ENCODE data around the gene ANO6.
"Not testable (repeated sequence)": the region's sequence is repeated elsewhere in the genome, so short reads cannot be mapped to it uniquely, and the experiment has no call there.

The ANO6 gene

GRCh38 chr12:45353944-45354343, 138.0 kb downstream of the ANO6 start:
- DNase-seq: no peak

DNA sequence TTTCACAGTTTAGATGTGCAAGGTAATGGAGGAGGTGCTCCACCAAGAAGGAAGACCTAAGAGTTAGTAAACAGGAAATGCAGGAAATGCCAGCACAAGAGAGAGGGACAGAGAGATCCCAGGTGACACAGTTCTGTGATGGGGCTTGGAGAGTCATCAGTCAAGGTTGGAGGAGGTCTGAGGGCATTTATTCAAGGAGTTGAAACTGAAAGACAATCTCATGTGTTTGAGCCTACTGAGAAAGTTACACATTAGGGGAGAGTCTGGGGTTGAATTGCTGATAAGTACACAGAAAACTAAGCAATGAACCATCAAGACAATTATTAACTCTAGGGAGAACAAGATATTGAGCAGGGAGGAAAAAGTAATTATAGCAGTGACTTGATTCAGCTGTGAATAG, 138.5 kb downstream of the ANO6 start:
- DNase-seq: no peak

DNA sequence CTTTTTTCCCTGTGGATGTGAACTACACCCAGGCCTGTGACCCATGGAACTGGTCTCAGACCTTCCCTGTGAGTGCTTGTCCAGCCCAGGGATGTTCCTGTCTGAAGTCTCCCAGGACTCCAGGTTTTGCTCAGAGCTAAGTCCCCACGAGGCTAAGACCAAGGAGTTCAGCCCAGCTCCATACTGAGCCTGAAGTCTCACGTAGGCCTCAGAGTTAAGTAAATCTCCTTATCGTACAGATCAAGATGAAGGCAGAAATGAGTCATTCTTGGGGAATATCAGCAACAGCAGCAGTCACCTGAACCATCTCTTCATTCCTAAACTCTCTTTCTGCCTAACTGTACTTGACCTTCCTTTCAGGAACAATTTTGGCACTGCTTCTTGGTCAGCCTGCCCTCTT, 139.8 kb downstream of the ANO6 start:
- no peak for DNase-seq

- no peak for DNase-seq
These were observed 141.1 kb downstream of the ANO6 start for GRCh38 chr12:45356822-45357538.

- DNase-seq: no peak
These were observed 141.9 kb downstream of the ANO6 start for GRCh38 chr12:45357539-45358417.

- DNase-seq: no peak
These were observed 146.4 kb downstream of the ANO6 start for GRCh38 chr12:45362291-45362690.

DNA sequence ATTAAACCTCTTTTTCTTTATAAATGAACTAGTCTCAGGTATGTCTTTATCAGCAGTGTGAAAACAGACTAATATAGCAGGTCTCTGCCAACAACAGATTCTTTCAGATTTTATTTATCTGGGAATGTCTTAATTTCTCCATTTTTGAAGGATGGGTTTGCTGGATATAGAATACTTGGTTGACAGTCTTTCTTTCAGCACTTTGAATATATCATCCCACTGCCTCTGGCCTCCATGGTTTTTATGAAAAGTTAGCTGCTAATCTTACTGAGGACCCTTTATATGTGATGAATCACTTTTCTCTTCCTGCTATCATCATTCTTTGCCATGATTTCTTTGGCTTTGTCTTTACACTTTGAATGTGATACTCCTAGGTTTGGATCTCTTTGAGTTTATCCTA, 148.0 kb downstream of the ANO6 start:
- no peak for DNase-seq

- no peak for DNase-seq
These were observed 153.1 kb downstream of the ANO6 start for GRCh38 chr12:45368841-45369489.

GRCh38 chr12:45377815-45378214, 161.9 kb downstream of the ANO6 start:
- DNase-seq: no peak

GRCh38 chr12:45379261-45379660, 163.4 kb downstream of the ANO6 start:
- no peak for DNase-seq

DNA sequence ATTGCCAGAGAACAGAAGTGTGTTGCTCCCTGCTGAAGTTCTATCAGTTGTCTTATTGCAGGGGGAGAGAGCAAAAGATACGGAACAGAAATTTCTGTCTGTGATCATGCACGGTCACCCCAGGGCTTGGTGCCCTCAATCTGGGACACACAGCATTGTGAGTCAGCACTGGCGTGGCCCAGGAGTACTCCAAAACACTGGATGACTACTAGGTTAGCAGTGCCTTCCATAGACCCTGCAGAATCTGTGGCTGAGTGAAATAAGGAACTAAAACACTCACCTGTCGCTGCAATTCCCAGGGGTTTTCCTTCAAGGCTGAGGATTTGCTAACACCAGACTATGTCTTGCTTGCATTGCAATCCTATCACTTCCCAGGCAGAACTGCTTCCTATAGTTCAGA, 165.5 kb downstream of the ANO6 start:
- DNase-seq: no peak

DNA sequence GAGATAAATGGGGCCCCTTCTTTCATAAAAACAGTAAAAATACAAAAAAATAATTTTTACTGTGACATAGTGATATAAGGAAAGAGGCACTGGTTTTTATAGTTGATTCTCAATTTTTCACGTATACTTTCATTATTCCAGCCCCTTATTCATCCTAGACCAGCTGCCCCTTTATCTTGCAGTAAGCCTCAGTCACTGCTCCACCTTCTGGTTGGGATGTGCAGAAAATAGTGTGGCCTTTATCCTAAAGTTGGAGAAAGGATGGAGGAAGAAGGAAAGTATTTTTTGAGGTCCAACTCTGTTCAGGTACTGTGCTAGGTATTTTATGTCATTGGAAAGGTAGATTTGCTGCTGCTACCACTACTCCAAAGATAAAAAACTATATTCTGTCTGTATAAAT, 172.7 kb downstream of the ANO6 start:
- DNase-seq: no peak

DNA sequence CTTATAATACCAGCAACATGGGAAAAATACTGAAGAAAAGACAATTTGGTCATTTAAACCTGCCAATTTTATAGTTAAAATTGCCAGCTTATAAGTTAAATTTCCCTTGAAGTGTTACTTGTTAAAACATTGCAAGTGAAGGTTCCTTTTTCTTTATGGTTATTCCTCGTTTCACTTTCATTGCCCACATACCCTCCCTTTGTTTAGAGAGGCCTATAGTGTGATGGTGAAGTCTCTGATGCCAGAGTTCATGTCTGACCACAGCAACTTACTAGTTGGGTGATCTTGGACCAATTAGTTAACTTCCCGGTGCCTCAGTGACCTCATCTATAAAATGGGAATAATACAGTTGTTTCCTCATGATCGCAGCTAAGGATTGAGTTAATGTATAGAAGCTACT, 173.5 kb downstream of the ANO6 start:
- no peak for DNase-seq

DNA sequence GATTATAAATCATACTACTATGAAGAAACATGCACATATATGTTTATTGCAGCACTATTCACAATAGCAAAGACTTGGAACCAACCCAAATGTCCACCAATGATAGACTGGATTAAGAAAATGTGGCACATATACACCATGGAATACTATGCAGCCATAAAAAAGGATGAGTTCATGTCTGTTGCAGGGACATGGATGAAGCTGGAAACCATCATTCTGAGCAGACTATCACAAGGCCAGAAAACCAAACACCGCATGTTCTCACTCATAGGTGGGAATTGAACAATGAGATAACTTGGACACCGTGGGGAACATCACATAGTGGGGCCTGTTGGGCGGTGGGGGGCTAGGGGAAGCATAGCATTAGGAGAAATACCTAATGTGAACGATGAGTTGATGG, 181.6 kb downstream of the ANO6 start:
- DNase-seq: not testable (repeated sequence)

GRCh38 chr12:45398552-45398951, 182.7 kb downstream of the ANO6 start:
- DNase-seq: no peak

GRCh38 chr12:45400991-45401390, 185.1 kb downstream of the ANO6 start:
- DNase-seq: no peak

DNA sequence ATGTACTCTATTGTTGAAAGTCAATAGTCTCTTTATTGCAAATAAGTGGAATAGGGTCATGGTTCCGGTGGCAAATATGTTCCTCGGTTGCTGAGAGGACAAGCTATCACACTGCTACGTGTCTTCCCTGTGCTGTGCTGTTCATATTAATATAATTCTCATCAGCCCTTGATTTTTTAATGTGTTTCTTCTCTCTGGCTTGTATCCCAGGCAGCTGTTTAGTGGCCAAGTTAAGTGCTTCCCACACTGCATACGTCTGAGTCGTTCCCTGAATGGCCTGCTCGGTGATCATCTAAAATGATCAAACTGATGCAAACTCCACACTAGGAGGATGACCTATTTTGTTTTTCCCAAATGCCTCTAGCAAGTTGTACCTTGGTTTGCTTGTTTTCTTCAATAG, 186.4 kb downstream of the ANO6 start:
- DNase-seq: no peak

- no peak for DNase-seq
These were observed 191.3 kb downstream of the ANO6 start for GRCh38 chr12:45406988-45407850.

- no peak for DNase-seq
These were observed 192.3 kb downstream of the ANO6 start for GRCh38 chr12:45407981-45408728.

DNA sequence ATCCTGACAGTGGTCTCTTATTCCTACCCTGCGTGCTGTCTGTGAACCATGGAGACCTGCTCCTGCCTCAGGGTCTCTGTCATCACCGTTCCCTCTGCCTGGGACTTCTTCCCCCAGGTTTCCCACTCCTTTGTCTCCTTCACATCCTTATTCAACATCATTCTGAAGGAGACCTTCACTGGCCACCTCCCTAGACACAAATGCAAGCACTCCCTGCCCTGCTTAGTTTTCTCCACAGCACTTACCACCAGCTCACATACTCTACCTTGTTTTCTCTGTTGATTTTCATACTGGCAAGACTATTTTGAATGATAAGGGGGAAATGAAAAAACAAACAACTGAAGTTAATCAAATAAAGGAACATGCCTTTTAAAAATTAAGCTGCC, 192.8 kb downstream of the ANO6 start:
- no peak for DNase-seq

DNA sequence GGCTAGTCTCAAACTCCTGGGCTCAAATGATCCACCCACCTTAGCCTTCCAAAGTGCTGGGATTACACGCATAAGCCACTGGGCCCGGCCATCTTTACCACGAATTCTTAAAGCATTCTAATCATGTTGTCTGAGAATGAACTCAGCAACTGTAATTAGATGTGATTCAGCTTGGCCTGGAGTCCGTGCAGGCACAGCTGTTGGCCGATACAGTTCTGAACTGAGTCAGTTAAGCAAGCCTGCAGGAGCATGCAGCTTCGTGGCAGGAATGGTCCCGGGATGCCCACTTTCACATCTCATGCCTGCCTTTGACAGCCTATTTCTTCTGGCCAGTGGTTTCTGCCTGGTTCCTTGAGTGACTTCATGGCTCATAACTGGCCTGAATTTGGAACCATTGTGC, 194.1 kb downstream of the ANO6 start:
- no peak for DNase-seq

GRCh38 chr12:45411626-45412025, 195.7 kb downstream of the ANO6 start:
- DNase-seq: no peak

All from NCI-H187 treated with DMSO at 0.1 percent for 48 hours (cell line).